Measurements from ENCODE around the gene CR2.
"Not testable (repeated sequence)": the region's sequence is repeated elsewhere in the genome, so short reads cannot be mapped to it uniquely, and the experiment has no call there.

The CR2 gene

DNA sequence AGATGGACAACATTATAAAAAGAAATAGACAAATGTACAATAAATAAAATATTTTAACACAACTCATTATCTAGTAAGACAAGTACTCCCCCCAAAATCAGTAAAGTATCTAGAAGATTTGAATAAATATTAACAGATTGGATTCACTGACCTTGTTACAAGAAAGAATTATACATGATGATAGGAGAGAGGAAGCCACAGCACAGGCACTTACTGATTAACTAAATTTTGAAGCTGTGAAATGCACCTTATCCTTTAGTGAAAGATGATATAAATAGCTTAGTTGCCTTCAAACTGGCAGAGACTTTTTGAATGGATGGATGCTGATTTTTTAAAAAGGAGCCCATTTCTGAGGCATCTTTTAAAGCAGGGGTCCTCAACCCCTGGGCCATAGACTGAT, 50.3 kb downstream of the CR2 start:
- DNase-seq (ENCODE audit: low read depth) = no peak

DNA sequence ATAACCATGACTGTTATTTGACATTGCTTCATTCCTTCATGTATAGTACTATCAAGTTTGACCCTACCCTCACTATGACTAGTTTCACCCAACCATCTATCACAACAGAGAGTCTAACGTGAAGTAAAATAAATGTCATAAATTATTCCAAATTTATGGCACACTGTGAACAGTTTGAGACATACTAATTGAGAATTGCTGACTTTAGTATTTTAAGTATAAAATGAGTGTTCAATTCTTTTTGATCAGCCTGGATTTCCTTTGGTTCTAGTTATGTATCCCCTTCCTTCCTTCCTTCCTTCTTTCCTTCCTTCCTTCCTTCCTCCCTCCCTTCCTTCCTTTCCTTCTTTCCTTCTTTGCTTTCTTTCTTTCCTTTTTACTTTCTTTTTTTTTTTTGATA, 56.3 kb downstream of the CR2 start:
- DNase-seq (ENCODE audit: low read depth) = no peak

- DNase-seq (ENCODE audit: low read depth) = no peak
Observed at GRCh38 chr1:207514890-207515289, 60.8 kb downstream of the CR2 start.

DNA sequence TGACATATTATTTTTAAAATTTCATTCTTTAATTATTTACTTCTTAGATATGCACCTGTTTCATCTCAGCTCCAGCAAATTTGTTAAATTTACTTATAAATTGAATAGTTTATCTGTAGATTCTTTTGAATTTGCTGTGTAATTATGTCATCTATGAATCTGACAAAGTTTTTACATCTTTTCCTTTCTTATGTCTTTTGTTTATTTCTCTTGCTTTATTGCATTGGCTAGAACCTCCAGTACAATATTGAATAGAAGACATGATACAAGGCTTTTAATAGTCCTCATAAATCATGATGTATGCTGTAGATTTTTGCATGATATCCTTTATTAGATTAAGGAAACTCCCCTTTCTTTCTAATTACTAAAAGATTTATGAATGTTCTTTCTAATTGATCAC, 62.6 kb downstream of the CR2 start:
- DNase-seq (ENCODE audit: low read depth) = no peak

- no peak for DNase-seq (ENCODE audit: low read depth)
Observed at GRCh38 chr1:207518608-207519236, 64.6 kb downstream of the CR2 start.

GRCh38 chr1:207519505-207520399, 65.6 kb downstream of the CR2 start:
- DNase-seq (ENCODE audit: low read depth) = no peak

- DNase-seq (ENCODE audit: low read depth) = not testable (repeated sequence)
Observed at GRCh38 chr1:207520400-207521345, 66.5 kb downstream of the CR2 start.

- DNase-seq (ENCODE audit: low read depth) = not testable (repeated sequence)
Observed at GRCh38 chr1:207525239-207525638, 71.1 kb downstream of the CR2 start.

DNA sequence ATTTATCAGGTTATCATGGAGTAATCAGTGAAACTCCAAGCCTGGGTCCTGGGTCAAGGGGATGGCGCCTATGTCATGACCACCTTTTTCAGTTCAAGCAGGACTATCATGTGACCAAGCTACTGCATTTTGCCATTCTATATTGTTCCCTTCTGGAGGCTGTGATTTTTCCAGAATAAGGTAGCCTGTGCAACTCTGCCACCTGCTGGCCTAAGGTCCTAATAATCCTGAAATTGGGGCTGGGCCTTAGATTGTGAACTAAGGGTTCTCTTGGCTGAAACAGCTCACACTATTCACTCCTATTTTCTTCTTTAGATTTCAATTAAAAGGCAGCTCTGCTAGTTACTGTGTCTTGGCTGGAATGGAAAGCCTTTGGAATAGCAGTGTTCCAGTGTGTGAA, 74.3 kb downstream of the CR2 start:
- DNase-seq (ENCODE audit: low read depth) = not testable (repeated sequence)

GRCh38 chr1:207536263-207536662, 82.1 kb downstream of the CR2 start:
- DNase-seq (ENCODE audit: low read depth) = not testable (repeated sequence)
